ENCODE results near the gene TAF1A.

TAF1A gene

GRCh38 chr1:222547944-222548671 lies 41.6 kb downstream of the TAF1A start, which contains the start of gene HHIPL2:
TSS of gene HHIPL2 (minus strand) at chr1:222548104. CDS start at chr1:222548044, 60 bp downstream.
- Mint-ChIP-seq H3K9me3 (peaks cover 5% of the 10 kb centered on the region), H3K27me3 (ENCODE audit: low read depth, poor library complexity) (peaks cover 3% of the 10 kb centered on the region), H3K36me3 (ENCODE audit: low read depth) (peaks cover 5% of the 10 kb centered on the region), H3K27ac (peak within 1 kb of the TSS; percentile 97), H3K4me3 (peak within 1 kb of the TSS; percentile 67), H3K4me1 (peaks cover 44% of the 10 kb centered on the region)
- TF ChIP-seq CTCF (IDR thresholded peaks at IDR 0.05): no peak
- no peak for DNase-seq

- Mint-ChIP-seq H3K27me3 (ENCODE audit: low read depth, poor library complexity) (no peaks in the 10 kb centered on the region), H3K4me1 (peaks cover 44% of the 10 kb centered on the region), H3K4me3 (peak overlapping the region; percentile 47), H3K36me3 (ENCODE audit: low read depth) (peaks cover 9% of the 10 kb centered on the region), H3K27ac (peak overlapping the region; percentile 97), H3K9me3 (peaks cover 5% of the 10 kb centered on the region)
- no peak for TF ChIP-seq CTCF (IDR thresholded peaks at IDR 0.05)
- no peak for DNase-seq
These were observed 42.5 kb downstream of the TAF1A start for GRCh38 chr1:222547260-222547614.

GRCh38 chr1:222546548-222547259 lies 43.0 kb downstream of the TAF1A start:
- peak overlapping the region; percentile 97 for H3K27ac Mint-ChIP-seq
- peaks cover 5% of the 10 kb centered on the region for H3K9me3 Mint-ChIP-seq
- H3K4me1 Mint-ChIP-seq: peaks cover 44% of the 10 kb centered on the region
- H3K4me3 Mint-ChIP-seq: peak overlapping the region; percentile 47
- peaks cover 9% of the 10 kb centered on the region for H3K36me3 Mint-ChIP-seq (ENCODE audit: low read depth)
- no peaks in the 10 kb centered on the region for H3K27me3 Mint-ChIP-seq (ENCODE audit: low read depth, poor library complexity)
- no peak for TF ChIP-seq CTCF (IDR thresholded peaks at IDR 0.05)
- peak; percentile 33 for DNase-seq

- H3K27ac Mint-ChIP-seq: no peak overlapping the region
- DNase-seq: no peak
- H3K27me3 Mint-ChIP-seq (ENCODE audit: low read depth, poor library complexity): no peaks in the 10 kb centered on the region
- H3K36me3 Mint-ChIP-seq (ENCODE audit: low read depth): peaks cover 9% of the 10 kb centered on the region
- H3K4me1 Mint-ChIP-seq: peaks cover 44% of the 10 kb centered on the region
- no peak for TF ChIP-seq CTCF (IDR thresholded peaks at IDR 0.05)
- H3K9me3 Mint-ChIP-seq: peaks cover 5% of the 10 kb centered on the region
- no peak overlapping the region for H3K4me3 Mint-ChIP-seq
These were observed 43.6 kb downstream of the TAF1A start for GRCh38 chr1:222546091-222546490.

- Mint-ChIP-seq H3K27me3 (ENCODE audit: low read depth, poor library complexity) (no peaks in the 10 kb centered on the region), H3K4me3 (no peak overlapping the region), H3K4me1 (peaks cover 44% of the 10 kb centered on the region), H3K36me3 (ENCODE audit: low read depth) (peaks cover 9% of the 10 kb centered on the region), H3K27ac (no peak overlapping the region), H3K9me3 (peaks cover 5% of the 10 kb centered on the region)
- TF ChIP-seq CTCF (IDR thresholded peaks at IDR 0.05): no peak
- DNase-seq: no peak
These were observed 45.9 kb downstream of the TAF1A start for GRCh38 chr1:222543817-222544216.

All from nephron progenitor cell (in vitro differentiated cells).